Tibial nerve (tissue), 3 donors: ENCODE data around the gene FNDC3B.

ENCODE experiments used
- CTCF ChIP-seq, 5 experiments: fragments of 200-600 bp in 3 of 5; fragments of 450-650 bp in 2 of 5; sonication (generic) in 3 of 5; IDR thresholded peaks; one replicate each; pipeline ENCODE4 v1.5.1; 2016 to 2019; ENCODE audit warnings: antibody characterized with exemption in 5 of 5, mild to moderate bottlenecking in 3 of 5, moderate library complexity in 2 of 5
- POLR2A ChIP-seq, 2 donors: fragments of 450-650 bp; IDR thresholded peaks; one replicate each; pipeline ENCODE4 v1.6.1; 2017; ENCODE audit warnings: antibody characterized with exemption in 2 of 2, mild to moderate bottlenecking in 2 of 2, moderate library complexity in 2 of 2

- TF ChIP-seq POLR2A (IDR thresholded peaks at IDR 0.05) (no peak), CTCF (IDR thresholded peaks at IDR 0.05) (no peak)
Measured at GRCh38 chr3:172104471-172105072, 65.2 kb downstream of the FNDC3B start.
